AG10803 (cell line): Measurements from ENCODE around the gene OGFOD3.
"Not testable (repeated sequence)": the region's sequence is repeated elsewhere in the genome, so short reads cannot be mapped to it uniquely, and the experiment has no call there.

Experiments used
- DNase-seq: peaks from one replicate; pipeline ENCODE4 v3.0.0; 2010; ENCODE audit warnings: low read depth
- H3K4me3 ChIP-seq: 2 replicates; pipeline ENCODE4 v1.5.1; 2011; ENCODE audit warnings: mild to moderate bottlenecking, low read length, control low read depth
- TF ChIP-seq, protein P1 (sequence below): conservative IDR thresholded peaks from 2 replicates; pipeline ENCODE4 v1.5.1; 2011; ENCODE audit warnings: mild to moderate bottlenecking, low read length, control low read depth, inconsistent platforms

OGFOD3 gene

DNA sequence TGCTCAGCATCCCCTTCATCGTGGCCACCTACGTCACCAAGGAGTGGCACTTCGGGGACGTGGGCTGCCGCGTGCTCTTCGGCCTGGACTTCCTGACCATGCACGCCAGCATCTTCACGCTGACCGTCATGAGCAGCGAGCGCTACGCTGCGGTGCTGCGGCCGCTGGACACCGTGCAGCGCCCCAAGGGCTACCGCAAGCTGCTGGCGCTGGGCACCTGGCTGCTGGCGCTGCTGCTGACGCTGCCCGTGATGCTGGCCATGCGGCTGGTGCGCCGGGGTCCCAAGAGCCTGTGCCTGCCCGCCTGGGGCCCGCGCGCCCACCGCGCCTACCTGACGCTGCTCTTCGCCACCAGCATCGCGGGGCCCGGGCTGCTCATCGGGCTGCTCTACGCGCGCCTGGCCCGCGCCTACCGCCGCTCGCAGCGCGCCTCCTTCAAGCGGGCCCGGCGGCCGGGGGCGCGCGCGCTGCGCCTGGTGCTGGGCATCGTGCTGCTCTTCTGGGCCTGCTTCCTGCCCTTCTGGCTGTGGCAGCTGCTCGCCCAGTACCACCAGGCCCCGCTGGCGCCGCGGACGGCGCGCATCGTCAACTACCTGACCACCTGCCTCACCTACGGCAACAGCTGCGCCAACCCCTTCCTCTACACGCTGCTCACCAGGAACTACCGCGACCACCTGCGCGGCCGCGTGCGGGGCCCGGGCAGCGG is 43.6 kb downstream of the OGFOD3 start:
- TF ChIP-seq, protein P1, sequence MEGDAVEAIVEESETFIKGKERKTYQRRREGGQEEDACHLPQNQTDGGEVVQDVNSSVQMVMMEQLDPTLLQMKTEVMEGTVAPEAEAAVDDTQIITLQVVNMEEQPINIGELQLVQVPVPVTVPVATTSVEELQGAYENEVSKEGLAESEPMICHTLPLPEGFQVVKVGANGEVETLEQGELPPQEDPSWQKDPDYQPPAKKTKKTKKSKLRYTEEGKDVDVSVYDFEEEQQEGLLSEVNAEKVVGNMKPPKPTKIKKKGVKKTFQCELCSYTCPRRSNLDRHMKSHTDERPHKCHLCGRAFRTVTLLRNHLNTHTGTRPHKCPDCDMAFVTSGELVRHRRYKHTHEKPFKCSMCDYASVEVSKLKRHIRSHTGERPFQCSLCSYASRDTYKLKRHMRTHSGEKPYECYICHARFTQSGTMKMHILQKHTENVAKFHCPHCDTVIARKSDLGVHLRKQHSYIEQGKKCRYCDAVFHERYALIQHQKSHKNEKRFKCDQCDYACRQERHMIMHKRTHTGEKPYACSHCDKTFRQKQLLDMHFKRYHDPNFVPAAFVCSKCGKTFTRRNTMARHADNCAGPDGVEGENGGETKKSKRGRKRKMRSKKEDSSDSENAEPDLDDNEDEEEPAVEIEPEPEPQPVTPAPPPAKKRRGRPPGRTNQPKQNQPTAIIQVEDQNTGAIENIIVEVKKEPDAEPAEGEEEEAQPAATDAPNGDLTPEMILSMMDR, result no peak
- DNase-seq, result no peak
- no peak overlapping the region for H3K4me3 ChIP-seq

DNA sequence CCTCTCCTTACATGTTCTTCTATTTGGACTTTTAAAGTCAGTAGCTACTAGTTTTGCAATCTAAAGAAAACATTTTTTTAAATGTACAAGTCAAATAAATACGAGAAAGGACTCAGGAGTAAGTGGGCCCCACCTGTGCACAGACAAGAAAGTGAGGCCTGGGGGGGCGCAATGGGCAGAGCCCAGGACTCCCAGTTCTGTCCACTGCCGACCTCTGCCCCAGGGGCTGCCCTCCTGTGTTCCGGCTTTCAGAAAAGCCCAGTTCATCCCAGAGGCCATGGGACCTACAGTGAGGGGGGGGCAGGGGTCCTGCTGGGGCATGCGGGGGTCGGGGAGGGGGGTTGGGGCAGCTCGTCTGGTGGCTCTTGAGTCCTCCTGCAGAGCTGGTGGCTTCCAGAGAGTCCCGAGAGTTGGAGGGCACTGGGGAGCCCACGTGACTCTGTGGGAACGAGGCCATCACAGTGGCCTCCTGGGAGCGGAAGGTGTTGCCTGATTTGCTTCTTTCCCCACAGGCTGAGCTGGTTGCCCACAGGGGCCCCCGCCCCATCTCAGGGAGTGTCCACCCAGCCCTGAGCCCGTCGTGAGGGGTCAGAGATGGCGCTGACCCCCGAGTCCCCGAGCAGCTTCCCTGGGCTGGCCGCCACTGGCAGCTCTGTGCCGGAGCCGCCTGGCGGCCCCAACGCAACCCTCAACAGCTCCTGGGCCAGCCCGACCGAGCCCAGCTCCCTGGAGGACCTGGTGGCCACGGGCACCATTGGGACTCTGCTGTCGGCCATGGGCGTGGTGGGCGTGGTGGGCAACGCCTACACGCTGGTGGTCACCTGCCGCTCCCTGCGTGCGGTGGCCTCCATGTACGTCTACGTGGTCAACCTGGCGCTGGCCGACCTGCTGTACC is 44.4 kb downstream of the OGFOD3 start:
- DNase-seq, result no peak
- no peak overlapping the region for H3K4me3 ChIP-seq
- TF ChIP-seq, protein P1, result no peak

DNA sequence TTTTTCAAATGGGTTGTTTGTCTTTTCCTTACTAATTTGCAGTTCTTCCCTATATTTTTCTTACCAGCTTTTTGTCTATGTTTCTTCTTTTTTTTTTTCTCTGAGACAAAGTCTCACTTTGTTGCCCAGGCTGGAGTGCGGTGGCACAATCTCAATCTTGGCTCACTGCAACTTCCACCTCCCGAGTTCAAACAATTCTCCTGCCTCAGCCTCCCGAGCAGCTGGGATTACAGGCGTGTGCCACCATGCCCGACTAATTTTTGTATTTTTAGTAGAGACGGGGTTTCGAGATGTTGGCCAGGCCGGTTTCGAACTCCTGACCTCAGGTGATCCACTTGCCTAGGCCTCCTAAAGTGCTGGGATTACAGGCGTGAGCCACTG is 45.3 kb downstream of the OGFOD3 start:
- not testable (repeated sequence) for H3K4me3 ChIP-seq, DNase-seq

DNA sequence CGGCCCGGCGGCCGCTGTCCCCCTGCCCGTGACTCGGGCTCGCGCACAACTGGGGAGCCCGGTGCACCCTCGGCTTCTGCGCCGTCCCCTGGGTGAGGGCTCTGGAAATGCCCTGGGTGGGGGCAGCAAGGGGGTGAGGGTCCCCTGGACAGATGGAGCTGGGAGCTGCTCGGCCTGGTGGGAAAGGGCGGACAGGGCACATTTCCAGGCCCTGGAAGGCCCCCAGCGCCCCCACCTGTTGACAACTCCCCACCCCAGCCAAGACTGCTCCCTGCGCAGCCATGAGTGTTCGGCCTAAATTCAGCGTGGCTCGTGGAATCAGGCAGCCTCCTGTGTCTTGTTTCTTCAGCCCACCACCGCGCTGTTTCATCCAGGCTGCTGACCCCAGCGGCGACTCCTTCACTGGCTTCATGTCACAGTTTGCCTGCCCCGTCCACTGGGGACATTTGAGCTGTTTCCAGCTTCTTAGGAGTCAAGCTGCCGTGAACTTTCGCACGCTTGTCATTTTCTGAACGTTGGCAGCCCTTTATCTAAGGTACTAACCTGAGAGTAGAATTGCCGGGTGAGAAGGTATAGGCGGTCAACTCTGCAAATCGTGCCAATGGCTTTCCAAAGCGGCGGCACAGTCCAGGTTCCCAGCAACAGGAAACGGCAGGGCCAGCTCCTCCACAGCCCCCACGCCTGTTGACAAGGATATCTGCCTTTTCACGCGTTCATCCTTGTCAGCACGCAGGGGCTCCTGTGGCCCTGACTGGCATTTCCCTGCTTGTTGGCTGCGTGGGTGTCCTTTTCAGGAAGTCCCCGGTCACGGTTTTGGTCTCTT is 45.9 kb downstream of the OGFOD3 start:
- DNase-seq, result no peak
- no peak overlapping the region for H3K4me3 ChIP-seq
- TF ChIP-seq, protein P1, result no peak

DNA sequence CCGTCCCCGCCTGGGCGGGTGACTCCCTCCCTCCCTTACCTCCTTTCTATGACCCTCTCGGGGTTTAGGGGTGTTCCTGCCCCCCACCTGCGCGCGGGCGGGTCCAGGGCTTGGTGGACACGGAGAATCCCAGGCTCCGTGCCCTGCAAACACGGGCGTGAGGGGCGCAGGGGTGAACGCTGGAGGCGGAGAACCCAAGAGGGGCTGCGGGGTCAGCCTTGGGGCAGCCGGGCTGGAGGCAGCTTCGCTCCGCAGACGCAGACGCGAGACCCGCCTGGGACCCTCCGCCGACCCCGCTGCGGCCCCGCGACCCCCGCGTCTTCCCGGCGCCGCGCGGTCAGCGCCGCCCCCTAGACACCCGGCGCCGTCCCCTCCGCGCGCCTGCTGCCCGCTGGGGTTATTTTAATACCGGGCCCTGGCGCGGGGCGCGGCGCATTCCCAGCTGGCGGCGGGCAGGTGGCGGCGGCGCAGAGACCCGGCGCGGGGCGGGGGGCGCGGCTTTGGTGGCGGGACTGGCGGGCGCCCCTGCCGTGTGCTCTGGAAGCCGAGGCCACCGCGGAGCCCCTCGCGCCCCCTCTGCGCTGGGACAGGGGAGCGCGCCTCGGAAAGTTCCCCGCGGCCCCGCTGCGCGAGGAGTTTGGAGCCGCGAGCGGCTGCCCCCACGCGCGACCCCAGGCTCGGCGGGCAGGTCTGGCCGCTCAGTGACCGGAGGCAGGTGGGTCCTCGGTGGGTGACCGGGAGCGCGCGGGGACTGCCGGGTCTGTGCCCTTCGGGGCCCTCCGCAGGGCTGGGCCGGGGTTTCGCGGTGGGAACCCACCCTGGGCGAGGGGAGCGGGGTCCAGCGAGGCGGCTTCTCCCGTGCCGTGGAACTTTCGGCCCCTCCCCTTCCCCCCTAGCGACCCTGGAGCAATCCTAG is 46.8 kb downstream of the OGFOD3 start, which contains the start of gene UTS2R:
Gene UTS2R, plus strand, starts transcription at position 433 of the 916 bp plus-strand sequence. CDS start 2,560 bp downstream, outside the sequence.
- H3K4me3 ChIP-seq, result peak within 1 kb of the TSS; percentile 47
- no peak for DNase-seq
- TF ChIP-seq, protein P1, result no peak

DNA sequence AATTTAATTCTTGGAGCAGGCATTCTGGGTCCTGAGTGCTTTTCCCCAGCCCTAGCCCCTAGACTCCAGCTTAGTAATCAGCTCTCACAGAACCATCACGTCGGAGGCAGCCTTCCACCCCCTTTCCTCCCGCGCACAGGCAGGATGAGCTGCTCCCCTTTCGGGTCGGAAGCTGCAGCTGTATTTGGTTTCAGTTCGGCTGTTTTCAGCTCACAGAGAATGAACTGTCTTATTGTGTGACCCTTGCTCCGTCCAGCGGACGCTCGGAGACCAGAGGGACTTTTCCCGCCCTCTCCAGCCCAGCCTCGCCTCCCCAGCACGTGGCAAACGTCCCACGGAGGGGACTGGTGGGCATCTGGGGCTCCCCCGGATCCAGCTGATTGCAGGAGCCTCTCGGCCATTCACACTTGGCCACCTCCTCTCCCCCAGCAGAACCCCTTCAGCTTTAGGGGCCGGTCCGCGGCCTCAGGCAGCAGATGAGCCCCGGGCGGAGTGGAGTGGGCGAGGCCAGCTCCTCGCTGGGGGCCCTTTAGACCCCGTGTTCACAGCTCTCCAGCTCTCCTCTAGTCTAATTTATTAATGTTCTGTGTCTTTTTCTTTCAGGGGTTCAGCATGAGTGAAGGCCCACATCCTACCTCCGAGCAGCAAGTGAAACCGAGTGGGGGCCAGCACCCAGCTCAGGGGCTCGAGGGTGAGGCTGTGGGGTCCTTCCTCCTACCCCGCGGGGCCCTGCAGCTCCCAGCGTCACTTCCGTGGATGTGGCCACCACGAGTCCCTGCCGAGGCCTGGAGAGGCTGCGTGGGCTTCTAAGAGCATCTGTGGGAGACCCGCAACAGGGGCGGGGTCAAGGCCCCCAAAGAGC is 47.7 kb downstream of the OGFOD3 start:
- H3K4me3 ChIP-seq, result peak overlapping the region; percentile 47

More for the DNA sequence above, 47.7 kb downstream of the OGFOD3 start:
- no peak for DNase-seq
- TF ChIP-seq, protein P1, result no peak
